GM12891 (cell line): ENCODE results near the gene OR9Q1.

Source experiments
- DNase-seq: peaks from one replicate; pipeline ENCODE4 v3.0.0; 2011; ENCODE audit warnings: low spot score; ENCODE audit not compliant: insufficient read length
- FAIRE-seq: peaks from 2 replicates; lab custom pipeline; 2011; peaks lifted over from hg19 to GRCh38; lab: Jason Lieb, UNC
- PAX5 ChIP-seq: IDR thresholded peaks from 2 replicates; pipeline ENCODE4 v1.6.1; 2011; ENCODE audit warnings: low read length, moderate library complexity, mild to moderate bottlenecking; ENCODE audit not compliant: insufficient read depth, severe bottlenecking
- POLR2A ChIP-seq: IDR thresholded peaks from 2 replicates; pipeline ENCODE4 v1.6.1; 2011; ENCODE audit warnings: low read depth, low read length, control low read depth
- POLR2AphosphoS5 ChIP-seq: IDR thresholded peaks from 2 replicates; pipeline ENCODE4 v1.6.1; 2011; ENCODE audit warnings: low read depth, low read length, control low read depth
- POU2F2 ChIP-seq: IDR thresholded peaks from 2 replicates; pipeline ENCODE4 v1.6.1; 2011; ENCODE audit warnings: low read depth, mild to moderate bottlenecking, control low read depth, low read length, moderate library complexity
- SPI1 ChIP-seq: IDR thresholded peaks from 2 replicates; pipeline ENCODE4 v1.6.1; 2011; ENCODE audit warnings: low read depth, low read length, control low read depth
- TAF1 ChIP-seq: IDR thresholded peaks from 2 replicates; pipeline ENCODE4 v1.6.1; 2011; ENCODE audit warnings: low read depth, low read length, control low read depth

The OR9Q1 gene

DNA sequence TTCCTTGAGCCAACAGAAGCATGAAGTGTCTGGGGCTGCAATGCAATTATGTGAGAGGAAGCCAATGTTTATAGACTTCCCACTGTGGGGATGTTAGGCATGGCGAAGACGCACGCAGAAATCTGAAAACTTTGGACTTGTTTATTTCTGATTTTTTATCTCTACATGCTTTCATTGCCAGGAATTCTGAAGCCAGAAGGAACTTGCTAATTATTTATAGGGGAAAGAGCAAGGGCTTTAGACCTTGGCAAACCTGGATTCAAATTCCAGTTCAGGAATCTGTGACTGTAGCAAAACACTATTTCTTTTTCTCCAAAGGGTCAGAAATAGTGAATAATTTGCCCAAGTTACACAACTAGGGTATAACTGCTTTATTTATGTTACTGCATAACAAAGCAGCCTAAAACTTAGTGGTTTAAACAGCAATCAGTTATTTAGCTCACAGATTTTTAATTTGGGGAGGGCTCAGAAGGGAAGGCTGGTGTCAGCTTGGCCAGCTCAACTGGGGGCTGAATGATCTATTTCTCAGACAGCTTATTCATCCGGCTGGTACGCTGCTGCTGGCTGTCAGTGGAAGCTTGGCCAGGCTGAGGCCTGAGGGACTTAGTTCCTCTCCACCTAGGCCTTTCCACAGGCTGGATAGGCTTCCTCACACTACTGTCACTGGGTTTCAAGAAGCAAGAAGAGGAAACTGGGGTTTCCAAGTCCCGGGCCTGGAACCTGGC lies 5.2 kb downstream of the OR9Q1 start:
- FAIRE-seq (no peak), DNase-seq (no peak)
- TF ChIP-seq SPI1 = no peak
- TF ChIP-seq POLR2A = no peak
- TF ChIP-seq TAF1 = no peak
- TF ChIP-seq PAX5 = no peak
- TF ChIP-seq POU2F2 = no peak
- no peak for TF ChIP-seq POLR2AphosphoS5

- FAIRE-seq (no peak), DNase-seq (no peak)
- TF ChIP-seq SPI1 (no peak), PAX5 (no peak), POU2F2 (no peak), POLR2A (no peak), TAF1 (no peak), POLR2AphosphoS5 (no peak)
These were observed 7.0 kb downstream of the OR9Q1 start, which contains the start of gene OR6Q1 for GRCh38 chr11:58030653-58031052. TSS of gene OR6Q1 (plus strand) at chr11:58030953. CDS start at chr11:58030953, 0 bp downstream.

- FAIRE-seq = no peak
- no peak for TF ChIP-seq POLR2AphosphoS5
- no peak for TF ChIP-seq SPI1
- no peak for TF ChIP-seq PAX5
- no peak for TF ChIP-seq POLR2A
- TF ChIP-seq POU2F2 = no peak
- no peak for DNase-seq
These were observed 10.8 kb downstream of the OR9Q1 start for GRCh38 chr11:58034471-58034870.

GRCh38 chr11:58039589-58039988 lies 15.9 kb downstream of the OR9Q1 start:
- FAIRE-seq = no peak
- TF ChIP-seq SPI1 (no peak), PAX5 (no peak), POLR2AphosphoS5 (no peak), POLR2A (no peak), TAF1 (no peak), POU2F2 (no peak)

GRCh38 chr11:58043379-58043778 lies 19.7 kb downstream of the OR9Q1 start:
- DNase-seq (no peak), FAIRE-seq (no peak)
- TF ChIP-seq TAF1 (no peak), SPI1 (no peak), POLR2AphosphoS5 (no peak), POLR2A (no peak), PAX5 (no peak), POU2F2 (no peak)

More at GRCh38 chr11:58039589-58039988, 15.9 kb downstream of the OR9Q1 start:
- DNase-seq = no peak

- TF ChIP-seq PAX5 (no peak), POU2F2 (no peak), SPI1 (no peak), POLR2AphosphoS5 (no peak), POLR2A (no peak), TAF1 (no peak)
- FAIRE-seq = no peak
- DNase-seq = no peak
These were observed 22.6 kb downstream of the OR9Q1 start for GRCh38 chr11:58046231-58046630.

DNA sequence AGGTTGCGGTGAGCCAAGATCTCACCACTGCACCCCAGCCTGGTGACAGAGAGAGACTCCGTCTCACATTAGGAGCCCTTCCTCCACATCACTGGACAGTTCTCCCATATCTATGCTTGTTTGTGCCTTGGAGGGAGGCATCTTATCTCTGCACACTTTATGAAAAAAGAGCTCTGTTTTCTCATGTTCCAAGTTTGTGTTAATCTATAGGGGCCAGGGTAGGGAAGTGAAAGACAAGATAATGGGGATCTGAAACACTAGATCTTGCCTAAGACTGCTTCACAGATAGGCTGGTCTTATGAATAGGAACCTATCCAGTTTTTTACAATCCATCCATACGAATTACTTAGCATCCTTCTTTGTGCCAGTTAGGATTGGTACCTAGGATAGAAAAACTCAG lies 24.1 kb downstream of the OR9Q1 start:
- DNase-seq (no peak), FAIRE-seq (no peak)
- no peak for TF ChIP-seq POLR2A
- peak; percentile 63 for TF ChIP-seq SPI1

DNA sequence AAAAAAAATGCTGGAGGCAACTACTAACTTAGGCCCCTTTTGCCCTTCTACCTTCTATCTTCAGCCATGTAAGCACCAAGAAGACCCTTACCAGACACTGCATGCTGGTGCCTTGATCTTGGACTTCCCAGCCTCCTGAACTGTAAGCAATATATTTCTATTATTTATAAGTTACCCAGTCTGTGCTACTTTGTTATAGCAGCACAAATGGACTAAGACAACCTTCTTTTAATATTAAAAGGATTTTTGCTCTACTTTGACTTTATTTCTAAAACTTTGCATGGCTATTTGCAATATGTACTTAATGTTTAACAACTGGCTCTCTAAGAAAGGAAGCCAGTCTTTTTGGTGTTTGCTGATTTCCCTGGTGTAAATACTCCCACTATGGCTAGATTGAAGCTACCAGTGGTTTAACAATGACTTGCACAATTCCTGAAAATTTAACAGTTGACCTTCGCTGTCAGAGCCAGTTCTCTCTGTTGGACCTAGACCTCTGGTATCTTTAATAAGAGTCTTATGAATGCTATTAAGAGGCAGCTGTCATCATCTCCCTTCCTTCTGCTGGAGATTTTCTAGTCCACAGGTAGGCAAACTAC lies 32.2 kb downstream of the OR9Q1 start:
- DNase-seq (no peak), FAIRE-seq (no peak)

DNA sequence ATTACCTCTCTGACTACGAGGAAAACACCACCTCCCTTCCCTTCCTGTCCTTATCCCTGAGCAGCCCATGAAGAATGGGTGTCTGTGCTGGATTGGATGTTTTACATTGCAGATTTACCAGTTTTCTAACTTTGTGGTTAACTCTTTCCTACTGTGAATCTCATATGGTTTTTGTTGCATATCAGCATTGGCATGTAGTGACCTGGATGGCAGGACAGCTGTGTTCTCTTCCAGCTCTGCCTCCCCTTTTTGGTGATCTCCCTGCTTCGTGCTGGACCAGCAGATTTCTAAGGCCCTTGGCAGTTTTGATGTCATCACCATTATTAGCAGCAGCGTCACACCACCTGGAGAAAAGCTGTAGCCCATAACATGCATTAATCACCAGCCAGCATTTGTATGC lies 33.8 kb downstream of the OR9Q1 start:
- TF ChIP-seq PAX5 (no peak), SPI1 (no peak), TAF1 (no peak), POLR2A (no peak), POU2F2 (no peak), POLR2AphosphoS5 (no peak)
- DNase-seq (no peak), FAIRE-seq (no peak)

More for the DNA sequence above, 32.2 kb downstream of the OR9Q1 start:
- TF ChIP-seq TAF1 (no peak), POLR2AphosphoS5 (no peak), PAX5 (no peak), POU2F2 (no peak), POLR2A (no peak), SPI1 (no peak)

DNA sequence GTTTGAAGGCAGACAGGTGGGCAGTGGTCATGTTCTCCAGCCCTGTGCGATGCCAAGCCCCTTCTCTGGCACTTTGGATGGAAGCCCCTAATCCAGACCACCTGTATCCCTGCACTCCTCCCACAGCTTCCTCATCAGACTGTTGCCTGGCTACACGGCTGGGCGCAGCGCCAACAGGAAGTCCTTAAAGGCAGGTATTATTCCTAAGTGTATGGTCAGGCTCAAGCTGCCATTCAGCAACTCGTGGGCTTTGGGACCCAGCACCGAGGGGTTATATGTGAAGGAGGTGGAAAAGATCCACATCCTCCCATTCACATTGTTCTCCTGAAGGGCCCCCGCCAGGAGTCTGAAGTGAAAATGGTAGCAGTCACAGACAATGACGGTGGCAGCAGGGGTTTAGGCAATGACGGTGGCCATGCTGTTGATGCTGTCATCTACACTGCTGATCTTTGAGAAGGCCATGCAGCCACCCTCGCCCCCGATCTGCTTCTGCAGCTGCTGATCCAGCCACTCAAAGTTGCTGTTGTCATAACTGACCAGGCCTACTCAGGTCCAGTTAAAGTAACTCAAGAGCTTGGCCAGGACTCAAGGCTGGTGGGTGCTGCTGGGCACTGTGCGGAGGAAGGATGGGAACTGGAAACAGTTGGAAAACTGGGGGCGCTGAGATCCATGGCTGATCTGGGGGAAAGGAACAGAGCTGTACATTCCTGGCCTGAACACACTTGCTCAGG lies 34.8 kb downstream of the OR9Q1 start:
- TF ChIP-seq POLR2A (no peak), PAX5 (no peak), SPI1 (no peak), POLR2AphosphoS5 (no peak), POU2F2 (no peak), TAF1 (no peak)
- no peak for DNase-seq
- no peak for FAIRE-seq
